GM12892 (cell line): ENCODE measurements around the gene ADNP.

Experiments used
- POLR2A ChIP-seq: IDR thresholded peaks from 2 replicates; pipeline ENCODE4 v1.6.1; 2011; ENCODE audit warnings: low read depth, low read length, control low read depth
- POLR2AphosphoS5 ChIP-seq: IDR thresholded peaks from 2 replicates; pipeline ENCODE4 v1.6.1; 2011; ENCODE audit warnings: low read depth, low read length, control low read depth
- TAF1 ChIP-seq: IDR thresholded peaks from 2 replicates; pipeline ENCODE4 v1.6.1; 2011; ENCODE audit warnings: low read depth, mild to moderate bottlenecking, control low read depth, low read length, borderline replicate concordance

GRCh38 chr20:50931306-50932015 is at the start of gene ADNP:
- TF ChIP-seq POLR2AphosphoS5 (peak; percentile 70), POLR2A (peak; percentile 90), TAF1 (peak; percentile 94)
